ENCODE measurements around the gene GIT2.

DNA sequence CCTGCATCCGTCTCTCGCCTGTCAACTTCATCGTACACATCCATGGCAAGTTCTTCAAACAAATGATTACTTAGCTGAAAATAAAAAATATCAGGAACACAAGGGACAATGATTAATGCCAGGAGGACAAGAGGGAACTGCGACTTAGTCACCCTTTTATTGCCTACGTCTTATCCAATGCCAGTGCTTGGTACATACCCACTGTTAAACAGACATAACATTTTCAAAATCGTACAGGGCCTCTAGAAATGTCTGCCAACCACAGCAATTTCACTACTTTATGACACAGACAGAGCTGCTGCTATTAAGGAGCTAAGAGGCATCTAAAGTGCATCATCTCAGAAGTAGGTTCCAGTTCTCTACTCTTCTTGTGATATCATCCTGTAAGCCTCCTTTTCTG, 34.6 kb downstream of the GIT2 start:
- TF ChIP-seq POLR2AphosphoS5 (IDR thresholded peaks at IDR 0.05) (no peak), POLR2A (IDR thresholded peaks at IDR 0.05) (no peak)

Data from breast epithelium (tissue), 3 donors.